ENCODE measurements around the gene OXLD1.

OXLD1 gene

DNA sequence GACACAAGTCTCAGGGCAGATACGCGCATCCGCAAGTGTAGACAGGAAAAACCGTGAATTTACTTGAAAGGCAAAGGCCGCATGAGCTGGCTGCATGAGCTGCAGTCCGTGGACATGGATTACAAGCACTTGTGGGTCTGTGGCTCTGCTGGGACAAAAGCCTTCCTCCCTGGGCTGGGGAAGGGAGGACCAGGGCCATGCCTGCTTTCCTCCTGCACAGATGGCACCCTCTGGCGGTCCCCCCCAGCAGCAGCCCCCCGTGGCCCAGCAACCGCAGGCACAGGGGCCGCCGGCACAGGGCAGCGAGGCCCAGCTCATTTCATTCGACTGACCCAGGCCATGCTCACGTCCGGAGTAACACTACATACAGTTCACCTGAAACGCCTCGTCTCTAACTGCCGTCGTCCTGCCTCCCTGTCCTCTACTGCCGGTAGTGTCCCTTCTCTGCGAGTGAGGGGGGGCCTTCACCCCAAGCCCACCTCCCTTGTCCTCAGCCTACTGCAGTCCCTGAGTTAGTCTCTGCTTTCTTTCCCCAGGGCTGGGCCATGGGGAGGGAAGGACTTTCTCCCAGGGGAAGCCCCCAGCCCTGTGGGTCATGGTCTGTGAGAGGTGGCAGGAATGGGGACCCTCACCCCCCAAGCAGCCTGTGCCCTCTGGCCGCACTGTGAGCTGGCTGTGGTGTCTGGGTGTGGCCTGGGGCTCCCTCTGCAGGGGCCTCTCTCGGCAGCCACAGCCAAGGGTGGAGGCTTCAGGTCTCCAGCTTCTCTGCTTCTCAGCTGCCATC, 35.1 kb upstream of the OXLD1 start:
- no peak for DNase-seq

DNA sequence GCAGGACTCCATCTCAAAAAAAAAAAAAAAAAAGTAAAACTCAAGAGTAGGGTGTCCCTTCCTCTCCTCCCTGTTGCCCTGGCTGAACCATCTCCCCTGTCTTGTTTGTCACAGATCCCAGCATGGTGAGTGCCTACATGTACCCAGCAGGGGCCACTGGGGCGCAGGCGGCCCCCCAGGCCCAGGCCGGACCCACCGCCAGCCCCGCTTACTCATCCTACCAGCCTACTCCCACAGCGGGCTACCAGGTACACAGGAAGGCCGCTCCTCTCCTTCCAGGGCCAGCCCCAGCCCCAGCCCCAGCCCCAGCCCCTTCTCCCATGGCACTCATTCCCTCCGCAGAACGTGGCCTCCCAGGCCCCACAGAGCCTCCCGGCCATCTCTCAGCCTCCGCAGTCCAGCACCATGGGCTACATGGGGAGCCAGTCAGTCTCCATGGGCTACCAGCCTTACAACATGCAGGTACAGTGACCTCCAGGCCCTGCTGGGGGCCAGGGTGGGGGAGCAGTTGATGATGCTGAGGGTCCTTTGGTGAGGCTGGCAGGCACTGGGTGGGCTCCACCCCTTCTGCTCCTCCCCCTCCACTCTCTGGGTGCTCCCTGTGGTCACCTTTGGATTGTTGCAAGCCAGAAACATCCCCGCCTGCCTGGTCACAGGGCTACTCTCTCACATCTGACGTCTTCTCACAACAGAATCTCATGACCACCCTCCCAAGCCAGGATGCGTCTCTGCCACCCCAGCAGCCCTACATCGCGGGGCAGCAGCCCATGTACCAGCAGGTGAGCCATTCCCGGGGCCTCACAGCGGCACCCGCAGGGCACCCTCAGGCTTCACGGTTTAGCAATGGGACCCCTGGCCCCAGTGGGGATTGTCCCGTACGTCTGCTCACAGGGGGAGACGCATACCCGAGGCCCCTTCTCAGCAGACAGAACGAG, 34.2 kb upstream of the OXLD1 start:
- no peak for DNase-seq

DNA sequence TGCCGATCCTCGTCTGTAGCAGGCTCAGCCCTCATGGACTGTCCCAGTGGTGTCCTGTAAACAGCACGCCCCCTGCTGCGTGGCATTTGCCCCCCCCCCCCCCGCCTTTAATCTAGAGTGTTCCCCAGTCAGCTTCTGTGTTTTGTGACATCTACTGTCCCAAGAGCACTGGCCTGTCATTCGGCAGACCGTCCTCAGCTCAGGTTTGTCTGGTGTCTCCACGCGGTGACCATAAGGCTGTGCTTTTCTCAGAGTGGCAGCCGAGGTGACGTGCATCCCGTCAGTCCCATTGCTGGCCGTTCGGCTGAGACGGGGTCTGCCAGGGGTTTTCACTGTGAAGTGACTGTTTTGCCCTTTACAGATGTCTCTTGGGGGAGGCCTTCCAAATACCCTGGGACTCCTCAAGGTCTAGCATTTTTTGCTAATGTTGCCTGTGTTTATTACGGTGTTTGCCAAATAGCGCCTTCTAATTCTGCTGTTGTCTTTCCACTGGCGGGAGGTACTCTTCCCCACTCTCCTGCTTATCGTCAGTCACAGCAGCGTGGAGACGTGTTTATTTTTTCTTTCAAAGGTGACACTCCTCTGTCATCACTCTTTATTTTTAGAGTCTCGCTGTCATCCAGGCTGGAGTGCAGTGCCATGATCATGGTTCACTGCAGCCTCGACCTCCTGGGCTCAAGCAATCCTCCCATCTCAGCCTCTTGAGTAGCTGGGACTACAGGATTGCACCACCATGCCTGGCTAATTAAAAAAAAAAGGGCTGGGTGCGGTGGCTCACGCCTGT, 31.0 kb upstream of the OXLD1 start:
- no peak for DNase-seq

GRCh38 chr17:81696218-81696941, 30.0 kb upstream of the OXLD1 start:
- DNase-seq: no peak

DNA sequence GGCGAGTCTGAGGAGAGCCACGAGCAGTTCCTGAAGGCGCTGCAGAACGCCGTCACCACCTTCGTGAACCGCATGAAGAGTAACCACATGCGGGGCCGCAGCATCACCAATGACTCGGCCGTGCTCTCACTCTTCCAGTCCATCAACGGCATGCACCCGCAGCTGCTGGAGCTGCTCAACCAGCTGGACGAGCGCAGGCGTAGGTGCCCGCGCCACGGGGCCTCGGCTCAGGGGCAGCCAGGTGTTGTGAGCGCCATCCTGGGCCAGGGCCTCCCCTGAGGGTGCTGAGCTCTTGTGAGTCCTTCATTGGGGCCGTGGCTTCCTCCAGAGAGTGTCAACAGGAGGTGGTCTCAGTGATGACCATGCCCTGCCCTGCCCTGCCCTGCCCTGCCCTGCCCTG, 29.4 kb upstream of the OXLD1 start:
- no peak for DNase-seq

DNA sequence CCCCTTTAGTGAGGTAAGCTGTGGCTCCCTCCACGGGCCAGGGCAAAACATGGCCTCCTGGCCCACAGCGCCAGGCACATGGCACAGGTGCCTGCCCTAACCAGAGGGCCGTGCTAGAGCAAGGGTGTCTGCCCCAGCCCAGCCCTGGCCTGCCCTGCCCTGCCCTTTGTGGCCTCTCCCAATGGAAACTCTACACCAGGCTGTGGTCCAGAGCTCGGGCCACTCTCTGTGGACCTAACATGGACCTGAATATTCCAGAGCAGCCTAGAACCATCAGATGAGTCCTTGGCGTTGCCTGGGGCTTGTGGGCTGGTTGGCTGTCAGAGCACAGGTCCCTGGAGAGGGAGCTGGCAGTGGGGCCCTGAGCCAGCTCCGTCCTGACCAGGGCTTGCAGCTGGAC, 28.8 kb upstream of the OXLD1 start:
- DNase-seq: no peak

DNA sequence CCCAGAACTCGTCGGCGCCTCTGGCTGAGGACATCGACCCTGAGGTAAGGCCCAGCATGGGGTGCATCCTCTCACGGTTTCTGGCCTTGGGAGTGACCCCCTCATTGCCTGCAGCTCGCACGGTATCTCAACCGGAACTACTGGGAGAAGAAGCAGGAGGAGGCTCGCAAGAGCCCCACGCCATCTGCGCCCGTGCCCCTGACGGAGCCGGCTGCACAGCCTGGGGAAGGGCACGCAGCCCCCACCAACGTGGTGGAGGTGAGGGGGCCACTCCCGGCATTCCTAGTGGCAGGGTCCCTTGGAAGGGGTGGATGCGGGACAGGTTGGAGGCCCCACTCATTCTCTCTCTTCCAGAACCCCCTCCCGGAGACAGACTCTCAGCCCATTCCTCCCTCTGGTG, 28.4 kb upstream of the OXLD1 start:
- no peak for DNase-seq

GRCh38 chr17:81693509-81694210, 27.3 kb upstream of the OXLD1 start:
- DNase-seq: no peak

- DNase-seq: no peak
Measured at GRCh38 chr17:81691608-81692007, 25.2 kb upstream of the OXLD1 start.

GRCh38 chr17:81691196-81691595, 24.8 kb upstream of the OXLD1 start:
- no peak for DNase-seq

DNA sequence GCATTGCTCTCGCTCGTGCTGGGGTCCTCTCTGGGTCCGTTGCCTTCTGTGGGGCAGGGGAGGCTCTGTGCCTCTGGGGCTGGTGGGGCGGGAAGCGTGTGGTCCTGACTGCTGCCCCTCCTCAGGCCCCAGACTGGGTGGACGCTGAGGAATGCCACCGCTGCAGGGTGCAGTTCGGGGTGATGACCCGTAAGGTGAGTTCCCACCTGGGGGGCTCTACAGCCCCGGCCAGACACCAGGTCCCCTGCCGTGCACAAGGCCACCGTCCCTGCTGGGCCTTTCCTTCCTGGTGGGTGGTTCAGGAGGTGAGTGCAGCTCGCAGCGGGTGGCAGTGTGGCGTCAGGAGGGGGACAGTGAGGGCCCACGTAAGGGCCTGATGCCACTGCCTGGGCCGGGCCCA, 24.1 kb upstream of the OXLD1 start:
- DNase-seq: no peak

- no peak for DNase-seq
Measured at GRCh38 chr17:81690066-81690465, 23.7 kb upstream of the OXLD1 start.

DNA sequence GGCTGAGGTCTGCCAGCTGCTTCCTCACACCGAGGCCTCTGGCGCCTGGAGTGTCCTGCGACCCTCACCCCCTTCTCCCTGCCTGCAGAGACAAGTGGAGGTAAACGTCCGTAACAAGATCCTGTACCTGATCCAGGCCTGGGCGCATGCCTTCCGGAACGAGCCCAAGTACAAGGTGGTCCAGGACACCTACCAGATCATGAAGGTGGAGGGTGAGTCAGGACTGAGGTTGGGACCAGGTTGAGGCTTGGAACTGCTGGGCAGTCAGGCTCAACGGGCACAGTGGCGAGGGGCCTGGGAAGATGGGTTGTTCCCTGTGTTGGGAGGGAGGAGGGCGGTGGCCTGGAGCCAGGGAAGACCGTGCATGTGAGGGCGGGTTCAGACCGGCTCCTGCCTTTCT, 22.2 kb upstream of the OXLD1 start:
- no peak for DNase-seq

DNA sequence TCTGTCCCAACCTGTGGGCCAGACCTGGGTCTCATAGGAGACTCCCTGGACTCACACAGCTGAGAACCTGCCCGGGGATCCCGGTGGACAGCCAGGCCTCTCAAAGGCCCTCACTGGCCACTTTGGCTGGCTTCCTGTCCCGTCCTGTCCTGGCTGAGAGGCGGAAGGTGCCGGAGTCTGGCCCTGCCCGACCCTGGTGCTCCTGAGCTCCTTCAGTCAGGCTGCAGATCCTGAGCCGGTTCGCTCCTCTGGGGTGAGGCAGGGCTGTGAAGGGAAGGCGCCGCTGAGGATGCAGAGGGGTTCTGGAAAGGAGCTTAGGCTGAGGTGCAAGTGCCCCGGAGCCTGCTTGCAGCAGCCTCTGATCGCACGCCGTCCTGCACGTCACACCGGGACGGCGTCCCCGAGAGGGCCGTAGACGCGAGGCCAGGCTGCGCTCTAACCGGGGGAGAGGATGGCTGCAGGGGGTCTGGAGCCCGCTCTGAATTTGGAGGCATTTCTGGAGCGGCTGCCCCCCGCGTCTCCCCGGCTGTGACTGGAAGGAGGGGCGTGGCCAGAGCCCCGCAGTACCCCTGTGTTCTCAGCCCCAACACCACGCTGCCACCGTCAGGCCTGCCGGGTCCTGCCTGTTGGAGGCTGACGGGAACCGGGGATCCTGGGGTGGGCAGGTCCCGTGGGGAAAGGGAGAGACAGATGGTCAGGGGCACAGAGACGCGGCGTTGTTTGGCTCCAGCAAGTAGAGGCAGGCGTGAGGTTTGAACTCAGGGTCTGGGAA, 21.6 kb upstream of the OXLD1 start:
- no peak for DNase-seq

DNA sequence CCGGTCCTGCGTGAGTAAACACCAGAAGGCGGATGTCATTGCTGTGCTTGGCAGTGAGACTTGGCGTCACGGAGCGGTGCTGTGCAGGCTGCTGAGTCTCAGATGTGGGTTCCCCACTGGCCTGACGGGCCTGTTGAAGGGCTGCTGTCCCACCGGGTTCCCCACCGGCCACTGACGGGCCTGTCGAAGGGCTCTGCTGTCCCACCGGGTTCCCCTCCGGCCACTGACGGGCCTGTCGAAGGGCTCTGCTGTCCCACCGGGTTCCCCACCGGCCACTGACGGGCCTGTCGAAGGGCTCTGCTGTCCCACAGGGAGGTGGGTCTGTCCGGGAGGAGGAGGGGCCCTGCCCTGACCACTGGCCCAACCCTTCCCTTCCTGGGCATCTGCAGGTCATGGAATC, 20.2 kb upstream of the OXLD1 start:
- no peak for DNase-seq

DNA sequence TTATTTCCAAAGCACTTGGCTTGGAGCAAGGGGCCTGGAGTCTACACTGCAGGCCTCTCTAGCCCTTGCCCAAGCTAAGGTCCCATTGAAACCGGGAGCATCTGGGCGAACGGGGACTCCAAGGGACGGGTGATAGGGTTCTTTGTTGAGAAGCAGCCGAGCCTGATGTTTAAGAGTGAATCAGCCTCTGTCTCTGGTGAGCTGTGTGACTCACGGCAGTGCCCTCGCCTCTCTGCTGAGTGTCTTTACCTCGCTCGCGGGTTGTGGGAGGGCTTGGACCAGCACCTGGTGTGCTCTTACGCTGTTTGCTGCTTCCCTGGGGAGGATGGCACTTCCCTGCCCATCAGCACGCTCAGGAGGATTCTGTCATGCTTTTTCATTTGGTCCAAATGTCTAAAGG, 18.7 kb upstream of the OXLD1 start:
- no peak for DNase-seq

DNA sequence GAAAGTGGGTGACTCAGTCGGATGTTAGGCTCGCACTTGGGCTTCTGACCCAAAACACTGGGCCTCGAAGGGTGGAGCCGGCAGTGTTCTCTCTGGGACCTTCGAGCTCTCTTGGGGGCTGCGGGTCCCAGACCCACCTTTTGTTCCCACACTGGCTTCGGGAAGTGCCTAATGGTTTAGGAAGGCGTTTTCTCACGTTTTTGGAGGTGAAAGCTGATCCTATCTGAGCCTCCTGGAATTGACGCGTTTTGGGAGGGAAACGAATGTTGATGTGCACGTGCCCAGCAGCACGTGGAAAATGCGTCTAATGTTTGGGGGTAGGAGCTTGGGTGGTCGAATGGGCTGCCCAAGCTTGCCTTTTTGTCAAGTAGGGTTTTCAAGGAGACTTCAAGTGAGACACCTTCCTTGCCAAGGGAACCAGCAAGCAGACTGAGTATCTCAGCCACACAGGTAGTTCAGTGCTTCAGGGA, 18.1 kb upstream of the OXLD1 start:
- DNase-seq: no peak

DNA sequence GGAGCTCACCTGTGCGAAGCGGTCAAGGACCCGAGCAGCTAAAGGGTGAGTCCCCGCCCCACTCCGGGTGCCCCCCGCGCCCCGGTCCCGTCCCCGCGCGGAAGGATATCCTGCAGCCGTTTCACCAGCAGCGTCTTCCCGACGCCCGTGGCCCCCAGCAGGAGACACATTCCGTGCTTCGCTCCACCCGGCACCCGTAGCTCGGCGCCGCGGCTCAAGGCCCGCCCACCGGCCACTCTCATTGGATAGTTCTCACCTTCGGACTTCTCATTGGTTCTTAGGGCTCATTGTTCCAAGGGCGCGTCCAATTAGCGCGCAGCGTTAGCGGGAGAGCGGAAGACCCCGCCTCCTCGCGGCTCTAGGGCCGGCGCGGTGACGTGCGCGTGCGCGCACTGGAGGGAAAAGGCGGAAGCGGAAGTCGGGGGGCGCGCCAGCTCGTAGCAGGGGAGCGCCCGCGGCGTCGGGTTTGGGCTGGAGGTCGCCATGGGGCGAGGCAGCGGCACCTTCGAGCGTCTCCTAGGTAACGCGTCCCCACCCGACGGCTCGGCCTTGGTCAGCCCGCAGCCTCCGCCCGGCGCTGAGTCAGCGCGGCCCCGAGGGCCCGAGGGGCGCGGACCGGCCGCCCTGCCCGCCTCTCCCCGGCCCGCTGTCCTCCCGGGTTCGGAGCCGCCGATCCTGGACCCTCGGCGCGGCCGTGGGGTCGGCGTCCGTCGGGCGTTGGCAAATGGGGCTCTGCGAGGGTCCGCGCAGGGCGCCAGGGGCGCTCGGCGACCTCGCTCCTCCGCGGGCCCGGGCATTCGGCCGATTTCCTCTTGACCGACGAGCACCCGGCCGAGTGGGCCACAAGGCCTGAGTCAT, 17.4 kb upstream of the OXLD1 start, which contains the start of the genes ARL16 and HGS:
TSS of gene ARL16 (minus strand) at position 214 of the 858 bp plus-strand sequence. CDS start at position 170, 44 bp downstream.
TSS of gene HGS (plus strand) at position 428 of the 858 bp plus-strand sequence. CDS start at position 484, 56 bp downstream.
- DNase-seq: peak; percentile 84

GRCh38 chr17:81683208-81683583, 16.8 kb upstream of the OXLD1 start:
- no peak for DNase-seq
